KMS-11 (cell line): ENCODE results near the gene FAM216A.
"Not testable (repeated sequence)": the region's sequence is repeated elsewhere in the genome, so short reads cannot be mapped to it uniquely, and the experiment has no call there.

Experiments
- H2AFZ ChIP-seq: fragments of 200-600 bp; sonication (generic); 2 replicates; pipeline ENCODE4 v1.6.1; 2016; ENCODE audit warnings: antibody characterized with exemption, mixed run types, low read depth
- H3K27ac ChIP-seq: fragments of 200-600 bp; sonication (generic); 2 replicates; pipeline ENCODE4 v1.6.1; 2016; ENCODE audit warnings: mild to moderate bottlenecking, mixed run types
- H3K27me3 ChIP-seq: fragments of 200-600 bp; sonication (generic); 2 replicates; pipeline ENCODE4 v1.6.1; 2017; ENCODE audit warnings: mild to moderate bottlenecking, low read depth, mixed run types, moderate library complexity; ENCODE audit not compliant: insufficient read depth
- H3K36me3 ChIP-seq: fragments of 200-600 bp; sonication (generic); 2 replicates; pipeline ENCODE4 v1.6.1; 2017; ENCODE audit warnings: mild to moderate bottlenecking, mixed run types; ENCODE audit not compliant: insufficient read depth
- H3K4me1 ChIP-seq: fragments of 200-600 bp; sonication (generic); 2 replicates; pipeline ENCODE4 v1.6.1; 2016; ENCODE audit warnings: mild to moderate bottlenecking, low read depth, mixed run types; ENCODE audit not compliant: poor library complexity, severe bottlenecking
- H3K4me2 ChIP-seq: fragments of 200-600 bp; sonication (generic); 2 replicates; pipeline ENCODE4 v1.7.0; 2016; ENCODE audit warnings: mild to moderate bottlenecking, mixed run types
- H3K4me3 ChIP-seq: fragments of 200-600 bp; sonication (generic); IDR thresholded peaks from 2 replicates; pipeline ENCODE4 v1.6.1; 2017; ENCODE audit warnings: low read depth, low read length, mixed read lengths; ENCODE audit not compliant: insufficient read depth
- H3K79me2 ChIP-seq: fragments of 200-600 bp; sonication (generic); 2 replicates; pipeline ENCODE4 v1.6.1; 2016; ENCODE audit warnings: low read depth, mixed run types; ENCODE audit not compliant: insufficient read depth
- H3K9ac ChIP-seq: fragments of 200-600 bp; sonication (generic); 2 replicates; pipeline ENCODE4 v1.6.1; 2016; ENCODE audit warnings: mild to moderate bottlenecking, mixed run types
- H4K20me1 ChIP-seq: fragments of 200-600 bp; sonication (generic); 2 replicates; pipeline ENCODE4 v1.6.1; 2016; ENCODE audit warnings: mild to moderate bottlenecking, mixed run types; ENCODE audit not compliant: insufficient read depth
- CTCF ChIP-seq: fragments of 200-600 bp; sonication (generic); conservative IDR thresholded peaks from 2 replicates; pipeline ENCODE4 v1.6.1; 2017; ENCODE audit warnings: low read depth, mild to moderate bottlenecking, antibody characterized with exemption, low read length, moderate library complexity, mixed read lengths

The FAM216A gene

GRCh38 chr12:110468214-110469048 lies at the start of gene FAM216A, which contains the start of gene GPN3:
Gene FAM216A, plus strand, starts transcription at chr12:110468845. Its CDS starts 31 bp downstream, at chr12:110468876.
Gene GPN3, minus strand, starts transcription at chr12:110468257. Its CDS starts 54 bp downstream, at chr12:110468203.
- peak within 1 kb of the TSS; percentile 99 for H3K27ac ChIP-seq
- H3K36me3 ChIP-seq: no peaks in the 10 kb centered on the region
- H3K4me1 ChIP-seq: peaks cover 8% of the 10 kb centered on the region
- H3K9ac ChIP-seq: peak within 1 kb of the TSS; percentile 99
- peak within 1 kb of the TSS; percentile 51 for H2AFZ ChIP-seq
- H3K79me2 ChIP-seq: peaks cover 24% of the 10 kb centered on the region; the same call in 1 of the 2 replicates
- H3K4me3 ChIP-seq: no peak within 1 kb of the TSS
- H3K27me3 ChIP-seq: no peaks in the 10 kb centered on the region
- H4K20me1 ChIP-seq: no peaks in the 10 kb centered on the region
- no peak for TF ChIP-seq CTCF
- peak within 1 kb of the TSS; percentile 77 for H3K4me2 ChIP-seq

- not testable (repeated sequence) for H3K79me2 ChIP-seq, H4K20me1 ChIP-seq, H2AFZ ChIP-seq, H3K27me3 ChIP-seq, H3K4me3 ChIP-seq, H3K36me3 ChIP-seq, H3K4me1 ChIP-seq, H3K4me2 ChIP-seq, H3K27ac ChIP-seq, H3K9ac ChIP-seq
Observed at GRCh38 chr12:110420644-110421043, 48.0 kb upstream of the FAM216A start.

- TF ChIP-seq CTCF: no peak
- Histone ChIP-seq H2AFZ (no peak overlapping the region), H3K4me1 (no peaks in the 10 kb centered on the region), H3K36me3 (no peaks in the 10 kb centered on the region), H4K20me1 (no peaks in the 10 kb centered on the region), H3K4me2 (no peak overlapping the region), H3K9ac (no peak overlapping the region), H3K27me3 (no peaks in the 10 kb centered on the region), H3K27ac (no peak overlapping the region), H3K4me3 (no peak overlapping the region), H3K79me2 (no peaks in the 10 kb centered on the region)
Observed at GRCh38 chr12:110421159-110421661, 47.4 kb upstream of the FAM216A start.

- Histone ChIP-seq H3K27me3 (no peaks in the 10 kb centered on the region), H2AFZ (no peak overlapping the region)
Observed at GRCh38 chr12:110421701-110422100, 46.9 kb upstream of the FAM216A start.

More at GRCh38 chr12:110421701-110422100, 46.9 kb upstream of the FAM216A start:
- no peak for TF ChIP-seq CTCF
- H3K36me3 ChIP-seq: no peaks in the 10 kb centered on the region
- no peak overlapping the region for H3K4me2 ChIP-seq
- H3K79me2 ChIP-seq: no peaks in the 10 kb centered on the region
- no peaks in the 10 kb centered on the region for H4K20me1 ChIP-seq
- no peak overlapping the region for H3K27ac ChIP-seq
- no peaks in the 10 kb centered on the region for H3K4me1 ChIP-seq
- H3K4me3 ChIP-seq: no peak overlapping the region
- no peak overlapping the region for H3K9ac ChIP-seq
